Endothelial cell of umbilical vein (primary cell): ENCODE data around the gene DUSP8. TPM values are rescaled to one million over a fixed set of nuclear protein-coding genes. Genes with fewer than 3 reads are reported as not detected.

Experiments
- BruUV-seq: library from RNA; stranded (reverse); fragments of 400-500 nt; replicated peaks from 2 replicates; lab custom pipeline; 2021; lab: Mats Ljungman, UMichigan
- CTCF ChIA-PET: fragments of 300-600, 350-600 bp; sonication (Branson Sonifier 250); formaldehyde crosslinking; loops from one replicate; lab custom pipeline; 2021; ENCODE audit warnings: antibody characterized with exemption, inconsistent platforms; lab: Charles Lee
- POLR2A ChIA-PET: fragments of 300-600, 350-600 bp; sonication (Branson Sonifier 250); formaldehyde crosslinking; loops from one replicate; lab custom pipeline; 2021; ENCODE audit warnings: antibody characterized with exemption, inconsistent platforms; lab: Charles Lee
- DNase-seq: peaks from one replicate; pipeline ENCODE4 v3.0.0-alpha.2; 2011; ENCODE audit warnings: low read depth, low spot score
- FAIRE-seq: peaks from 2 replicates; lab custom pipeline; 2011; peaks lifted over from hg19 to GRCh38; lab: Jason Lieb, UNC
- H2AFZ ChIP-seq: 2 replicates; pipeline ENCODE4 v1.6.0; 2012; ENCODE audit warnings: low read depth, low read length, control low read depth, inconsistent platforms
- H3K27ac ChIP-seq: 2 replicates; pipeline ENCODE4 v1.5.1; 2011; ENCODE audit warnings: low read depth, mild to moderate bottlenecking, control low read depth, low read length, moderate library complexity; ENCODE audit not compliant: insufficient read depth
- H3K27me3 ChIP-seq, 2 experiments: 2 replicates each; pipeline versions ENCODE4 v1.6.0 to v1.6.1; 2011; ENCODE audit warnings: low read length in 2 of 2, mixed read lengths in 1 of 2; ENCODE audit not compliant: control insufficient read depth in 2 of 2, insufficient read depth in 2 of 2
- H3K36me3 ChIP-seq, 2 experiments: 2 replicates in 1 of 2; 3 replicates in 1 of 2; pipeline ENCODE4 v1.5.1; 2011; ENCODE audit warnings: low read length in 2 of 2, mild to moderate bottlenecking in 1 of 2, moderate library complexity in 1 of 2; ENCODE audit not compliant: control insufficient read depth in 2 of 2, insufficient read depth in 2 of 2; ENCODE audit errors: extremely low read depth in 1 of 2
- H3K4me1 ChIP-seq: 3 replicates; pipeline ENCODE4 v1.5.1; 2011; ENCODE audit warnings: mild to moderate bottlenecking, low read length; ENCODE audit not compliant: control insufficient read depth, insufficient read depth; ENCODE audit errors: extremely low read depth
- H3K4me2 ChIP-seq: 2 replicates; pipeline ENCODE4 v1.6.1; 2011; ENCODE audit warnings: low read length, control low read depth, mixed read lengths; ENCODE audit not compliant: insufficient read depth
- H3K4me3 ChIP-seq, 3 experiments: fragments of 200-600 bp in 1 of 3; sonication (generic), shearing (Covaris generic) in 1 of 3; replicated peaks in 1 of 3; 2 replicates each; pipeline ENCODE4 v1.5.1; 2011 to 2016; ENCODE audit warnings: control low read depth in 3 of 3, low read length in 3 of 3, mild to moderate bottlenecking in 2 of 3, inconsistent platforms in 1 of 3, low read depth in 1 of 3, moderate library complexity in 1 of 3; ENCODE audit not compliant: insufficient read depth in 1 of 3
- H3K79me2 ChIP-seq: 2 replicates; pipeline ENCODE4 v1.6.0; 2012; ENCODE audit warnings: low read length, inconsistent platforms; ENCODE audit not compliant: control insufficient read depth, insufficient read depth
- H3K9ac ChIP-seq: replicated peaks from 2 replicates; pipeline ENCODE3; 2011; ENCODE audit warnings: low read length, control low read depth; ENCODE audit not compliant: insufficient read depth; ENCODE audit errors: extremely low read depth
- H3K9me1 ChIP-seq: replicated peaks from 3 replicates; pipeline ENCODE4 v1.6.0; 2011; ENCODE audit warnings: mild to moderate bottlenecking, low read length; ENCODE audit not compliant: control insufficient read depth, insufficient read depth; ENCODE audit errors: extremely low read depth
- H3K9me3 ChIP-seq: replicated peaks from 2 replicates; pipeline ENCODE4 v1.5.1; 2012; ENCODE audit warnings: low read length, inconsistent platforms; ENCODE audit not compliant: control insufficient read depth, insufficient read depth
- H4K20me1 ChIP-seq: replicated peaks from 2 replicates; pipeline ENCODE3; 2011; ENCODE audit warnings: mild to moderate bottlenecking, low read length; ENCODE audit not compliant: control insufficient read depth, insufficient read depth; ENCODE audit errors: extremely low read depth
- CTCF ChIP-seq, 2 donors: IDR thresholded peaks; 1 replicate in 1 of 2; 2 replicates in 1 of 2; pipeline ENCODE4 v1.5.1; 2011; ENCODE audit warnings: low read length in 2 of 2, mild to moderate bottlenecking in 2 of 2, moderate library complexity in 2 of 2, control low read depth in 1 of 2, inconsistent platforms in 1 of 2, low read depth in 1 of 2; ENCODE audit not compliant: insufficient read depth in 1 of 2; ENCODE audit errors: extremely low read depth in 1 of 2
- EZH2 ChIP-seq: IDR thresholded peaks from 2 replicates; pipeline ENCODE4 v1.6.1; 2012; ENCODE audit warnings: borderline replicate concordance, low read depth, mild to moderate bottlenecking, moderate library complexity, low read length, inconsistent platforms; ENCODE audit not compliant: severe bottlenecking
- FOS ChIP-seq: IDR thresholded peaks from 2 replicates; pipeline ENCODE4 v1.6.1; 2011; ENCODE audit warnings: mild to moderate bottlenecking, low read length, moderate library complexity, borderline replicate concordance; ENCODE audit not compliant: insufficient read depth
- GATA2 ChIP-seq: IDR thresholded peaks from 2 replicates; pipeline ENCODE4 v1.7.0; 2011; ENCODE audit warnings: low read depth, mild to moderate bottlenecking, moderate library complexity, mixed read lengths, low read length; ENCODE audit not compliant: insufficient read length, insufficient read depth
- JUN ChIP-seq: IDR thresholded peaks from 2 replicates; pipeline ENCODE4 v1.6.1; 2011; ENCODE audit warnings: borderline replicate concordance, low read depth; ENCODE audit not compliant: insufficient read length, insufficient read depth
- MYC ChIP-seq: IDR thresholded peaks from one replicate; pipeline ENCODE4 v1.6.1; 2011; ENCODE audit warnings: mild to moderate bottlenecking, low read depth, low read length
- POLR2A ChIP-seq: IDR thresholded peaks from 2 replicates; pipeline ENCODE4 v1.6.1; 2012; ENCODE audit warnings: low read depth, mild to moderate bottlenecking, control low read depth, low read length
- POLR2AphosphoS5 ChIP-seq: IDR thresholded peaks from 2 replicates; pipeline ENCODE4 v1.6.1; 2012; ENCODE audit warnings: low read depth, mild to moderate bottlenecking, control low read depth, low read length, moderate library complexity; ENCODE audit not compliant: insufficient read depth
- dilution Hi-C: fragments of 300-500 bp; cut with MboI; formaldehyde crosslinking; loops from one replicate; pipeline ENCODE4 v1.15.0; 2019; ENCODE audit warnings: low sequenced_read_pairs; ENCODE audit not compliant: extremely low pct_ligation_motif_present
- intact Hi-C: fragments of 100-400 bp; cut with micrococcal nuclease; formaldehyde crosslinking; loops from one replicate; pipeline ENCODE4 v1.10.0; 2022
- polyA plus RNA-seq, 4 experiments: library from polyadenylated mRNA; depleted of rRNA in 3 of 4; stranded (reverse) in 3 of 4; unstranded in 1 of 4; fragments of >200 nt; gene quantifications; 2 replicates each; pipeline versions ENCODE4 v1.2.1 to v1.2.3, GENCODE V29; 2011 to 2012; ENCODE audit warnings: missing spikeins in 1 of 4
- total RNA-seq: library from RNA; stranded (reverse); gene quantifications from 2 replicates; pipeline ENCODE4 v1.2.3, GENCODE V29; 2021
- TF ChIP-seq, protein P1 (sequence below): IDR thresholded peaks from 2 replicates; pipeline ENCODE4 v1.6.1; 2011; ENCODE audit not compliant: insufficient read depth, insufficient read length

DUSP8 gene
- total and polyA plus RNA-seq, 2 donors (not counting 3 experiments of a cell fraction or from before 2014, with no cell fraction given) = 4.6 to 5.9 TPM

GRCh38 chr11:1543606-1544263, 28.3 kb downstream of the DUSP8 start:
- POLR2A ChIA-PET = no interaction called here

More at GRCh38 chr11:1543606-1544263, 28.3 kb downstream of the DUSP8 start:
- no peak overlapping the region for H3K9ac ChIP-seq
- H3K79me2 ChIP-seq = no peaks in the 10 kb centered on the region
- TF ChIP-seq POLR2A = no peak
- TF ChIP-seq MYC = no peak
- no peak for TF ChIP-seq POLR2AphosphoS5
- TF ChIP-seq CTCF (IDR thresholded peaks at IDR 0.05; ENCODE audit: extremely low read depth in 1 of 2, insufficient read depth in 1 of 2, low read depth in 1 of 2, low read length in 2 of 2) = no peak
- no peak for TF ChIP-seq JUN
- TF ChIP-seq, protein P1, sequence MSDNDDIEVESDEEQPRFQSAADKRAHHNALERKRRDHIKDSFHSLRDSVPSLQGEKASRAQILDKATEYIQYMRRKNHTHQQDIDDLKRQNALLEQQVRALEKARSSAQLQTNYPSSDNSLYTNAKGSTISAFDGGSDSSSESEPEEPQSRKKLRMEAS = no peak
- no peak for TF ChIP-seq GATA2
- TF ChIP-seq FOS = no peak
- TF ChIP-seq EZH2 = no peak
- no peaks in the 10 kb centered on the region for H3K9me1 ChIP-seq
- no peaks in the 10 kb centered on the region for H3K9me3 ChIP-seq
- FAIRE-seq (no peak), DNase-seq (no peak)
- intact Hi-C loops = no loop called here
- H2AFZ ChIP-seq = no peak overlapping the region
- H3K4me3 ChIP-seq = no peak overlapping the region
- peaks cover 13 to 27% of the 10 kb centered on the region in 2 experiments for H3K27me3 ChIP-seq
- H3K27ac ChIP-seq = no peak overlapping the region
- dilution Hi-C loops = no loop called here
- CTCF ChIA-PET = interaction anchor here (9.8 kb wide), 1 partner anchor 33 kb away, joined by 313 read pairs; no protein-coding TSS in a partner anchor
- peaks cover 2% of the 10 kb centered on the region for H3K4me1 ChIP-seq
- no peaks in the 10 kb centered on the region for H3K36me3 ChIP-seq
- H3K4me2 ChIP-seq = no peak overlapping the region
- BruUV-seq = no TSS peak
- H4K20me1 ChIP-seq = no peaks in the 10 kb centered on the region
